HK-2 (cell line): ENCODE measurements around the gene ABLIM2.
A peak's percentile ranks its signal among the peaks of the same experiment; 100 is the strongest.

Experiments
- DNase-seq: peaks from one replicate; pipeline ENCODE4 v3.0.0-alpha.2; 2018; ENCODE audit not compliant: unreplicated experiment

ABLIM2 gene

DNA sequence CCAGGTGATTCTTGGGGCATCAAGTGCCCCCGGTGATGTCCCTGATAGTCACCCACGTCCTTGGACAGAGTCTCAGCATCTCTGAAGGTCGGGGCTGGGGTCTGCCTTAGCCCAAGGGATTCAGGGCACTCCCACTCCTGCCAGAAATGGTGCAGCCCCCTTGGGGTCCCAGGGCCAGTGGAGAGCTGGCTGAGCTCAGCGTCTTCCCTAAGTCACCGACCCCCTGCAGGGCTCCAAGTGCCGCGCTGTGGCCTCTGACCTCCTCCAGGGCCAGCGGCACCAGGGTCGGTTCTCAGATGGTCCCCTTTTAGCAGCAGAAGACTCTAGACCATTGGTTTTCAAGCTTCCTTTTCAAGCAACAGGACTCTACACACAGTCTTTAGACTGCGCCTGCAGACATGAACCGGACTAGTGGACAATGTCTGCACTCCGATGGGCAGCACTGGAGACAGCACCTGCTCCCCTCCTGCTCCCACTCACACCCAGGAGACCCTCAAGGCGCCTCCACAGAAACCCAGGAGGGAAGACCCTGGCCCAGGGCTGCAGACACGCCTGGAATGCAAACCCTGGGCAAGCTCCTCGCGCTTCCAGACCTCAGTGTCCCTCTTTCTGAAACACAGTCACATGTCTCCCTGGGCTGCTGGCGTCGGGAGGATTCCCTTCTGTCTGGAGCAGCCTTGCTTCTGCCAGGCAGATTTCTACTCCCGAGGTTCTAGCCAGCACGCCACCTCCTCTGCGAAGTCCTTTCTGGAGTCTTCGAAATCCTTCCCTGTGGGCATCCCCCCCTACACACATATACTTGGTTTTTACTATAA lies 53.9 kb downstream of the ABLIM2 start:
- DNase-seq, result no peak

DNA sequence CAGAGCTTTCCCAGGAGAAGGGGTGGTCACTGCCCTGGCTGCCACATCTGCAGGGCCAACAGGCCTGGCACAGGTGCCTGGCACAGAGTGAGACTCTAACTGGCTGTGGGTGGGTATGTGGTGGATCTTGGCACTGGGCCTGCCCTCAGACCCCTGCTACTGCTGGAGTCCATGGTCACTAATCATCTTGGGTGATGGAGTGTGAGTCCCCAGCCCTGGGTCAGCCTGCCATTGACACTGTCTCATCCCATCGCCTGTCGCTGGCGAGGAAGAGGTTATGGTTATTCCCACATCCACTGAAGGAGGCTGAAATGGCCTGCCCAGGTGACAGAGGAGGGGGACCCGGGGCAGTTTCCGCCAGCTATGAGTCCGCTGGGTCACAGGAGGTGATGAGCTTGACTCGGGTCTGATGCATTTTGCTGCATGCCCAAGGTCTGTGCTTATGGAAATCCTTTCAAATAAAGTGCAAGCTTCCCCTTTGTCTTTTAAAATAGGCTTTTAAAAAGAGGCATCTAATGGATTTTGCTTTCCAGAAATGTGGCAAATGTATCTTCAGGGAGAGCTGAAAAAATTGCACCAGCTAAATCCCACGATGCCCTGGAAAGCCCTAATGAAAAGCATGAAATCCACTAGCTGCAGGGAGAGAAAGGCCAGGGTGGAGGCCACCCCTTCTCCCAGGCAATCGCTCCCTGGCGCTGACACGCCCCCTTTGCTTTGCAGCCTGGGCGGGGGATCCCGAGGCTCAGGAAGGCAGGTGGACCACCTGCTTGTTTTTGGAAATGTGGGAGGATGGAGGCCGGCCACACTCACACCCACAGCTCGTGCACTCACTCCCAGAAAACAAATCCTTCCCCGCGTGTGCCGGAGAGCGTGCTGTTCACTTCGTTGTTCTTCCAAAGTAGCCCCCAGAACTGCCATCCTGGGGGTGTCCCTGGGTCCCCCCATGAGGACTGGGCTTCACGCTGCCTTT lies 54.9 kb downstream of the ABLIM2 start:
- no peak for DNase-seq

DNA sequence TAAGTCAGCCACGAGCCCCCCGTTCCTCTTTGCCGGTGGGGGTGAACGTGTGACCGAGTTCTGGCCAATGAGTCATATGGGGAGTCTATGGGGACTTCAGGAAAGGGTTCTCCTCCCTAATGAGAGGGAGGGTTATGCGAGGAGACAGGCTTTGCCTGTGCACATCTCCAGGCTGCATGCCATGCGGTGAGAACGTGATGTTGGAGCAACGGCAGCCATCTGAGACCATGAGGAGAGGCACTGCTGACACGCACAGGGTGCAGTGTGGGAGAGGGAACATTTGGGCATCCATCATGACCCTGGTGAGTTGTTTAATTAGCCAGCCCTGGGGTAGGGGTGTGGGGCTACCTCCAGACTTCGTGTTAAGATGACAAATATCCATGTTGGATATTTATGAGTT lies 55.8 kb downstream of the ABLIM2 start:
- DNase-seq, result no peak

DNA sequence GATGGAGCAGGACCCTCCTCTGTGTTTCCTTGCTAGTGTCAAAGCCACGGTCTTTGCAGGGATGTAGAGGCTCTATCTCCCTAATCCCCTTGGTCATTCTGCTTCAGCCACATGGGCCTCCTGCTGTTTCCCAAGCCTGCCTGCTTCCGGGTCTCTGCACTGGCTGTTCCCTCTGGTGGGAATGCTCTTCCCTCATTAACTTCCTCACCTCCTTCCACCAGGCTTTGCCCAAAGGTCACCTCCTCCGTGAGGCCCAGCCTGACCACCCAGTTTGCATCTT lies 56.6 kb downstream of the ABLIM2 start:
- DNase-seq, result no peak

DNA sequence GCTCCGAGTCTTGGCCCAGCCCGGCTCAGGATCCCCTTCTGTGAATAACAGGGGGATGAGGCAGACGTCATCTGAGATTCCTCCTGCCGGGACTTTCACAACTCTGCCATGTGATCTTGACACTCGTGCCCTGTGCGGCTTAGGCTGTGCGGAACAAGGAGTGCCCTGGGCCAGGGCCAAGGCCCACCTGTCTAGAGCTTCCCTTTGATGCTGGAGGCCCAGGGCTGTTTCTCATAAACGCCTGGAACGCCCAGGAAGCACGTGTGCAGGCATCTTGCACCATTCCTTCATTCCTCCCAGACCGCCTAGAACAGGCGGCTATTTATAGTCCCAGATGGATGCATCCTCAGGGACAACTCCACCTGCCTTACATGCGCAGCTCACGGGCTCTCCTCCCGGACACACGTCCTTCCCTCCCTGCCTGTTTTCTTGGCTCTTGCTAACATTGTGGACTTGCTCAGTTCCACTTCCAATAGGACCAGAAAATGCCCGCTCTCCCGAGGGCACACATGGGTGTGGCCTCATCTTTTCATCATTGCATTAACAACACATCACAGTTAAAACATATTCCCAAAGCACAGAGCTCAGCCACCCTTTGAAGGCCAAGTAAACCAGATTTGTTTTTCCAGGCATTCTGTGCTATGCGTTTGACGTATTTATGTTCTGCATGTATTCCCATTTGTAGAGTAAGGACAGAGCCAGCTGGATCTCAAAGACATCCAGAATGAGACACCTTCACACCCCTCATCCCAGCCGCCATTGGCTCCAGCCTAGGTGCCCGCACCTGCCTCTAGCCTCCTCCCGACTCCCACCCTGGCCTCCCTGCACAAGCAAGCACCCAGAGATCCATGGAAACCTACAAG lies 57.2 kb downstream of the ABLIM2 start:
- DNase-seq, result peak; percentile 36

DNA sequence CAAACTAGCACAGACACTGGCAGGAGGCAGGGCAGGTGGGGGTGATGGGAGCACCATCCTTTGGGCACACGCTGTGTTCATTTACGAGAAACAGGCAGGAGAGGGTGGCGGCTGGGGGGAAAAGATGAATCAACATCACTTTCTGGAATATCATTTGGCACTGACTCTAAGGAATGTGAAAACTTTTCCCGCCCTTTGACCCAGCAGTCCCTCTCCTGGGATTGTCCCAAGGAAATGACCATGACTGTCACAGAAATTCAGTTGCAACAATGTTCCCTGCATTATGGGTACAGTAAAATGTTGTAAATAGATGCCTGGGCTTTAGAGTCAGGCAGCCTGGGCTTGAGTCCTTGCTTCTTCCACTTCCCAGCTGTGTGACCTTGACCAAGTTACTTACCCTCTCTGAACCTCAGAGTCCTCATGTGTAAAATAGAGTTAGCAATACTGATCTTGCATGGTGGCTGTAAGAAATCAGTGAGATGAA lies 58.6 kb downstream of the ABLIM2 start:
- DNase-seq, result no peak

DNA sequence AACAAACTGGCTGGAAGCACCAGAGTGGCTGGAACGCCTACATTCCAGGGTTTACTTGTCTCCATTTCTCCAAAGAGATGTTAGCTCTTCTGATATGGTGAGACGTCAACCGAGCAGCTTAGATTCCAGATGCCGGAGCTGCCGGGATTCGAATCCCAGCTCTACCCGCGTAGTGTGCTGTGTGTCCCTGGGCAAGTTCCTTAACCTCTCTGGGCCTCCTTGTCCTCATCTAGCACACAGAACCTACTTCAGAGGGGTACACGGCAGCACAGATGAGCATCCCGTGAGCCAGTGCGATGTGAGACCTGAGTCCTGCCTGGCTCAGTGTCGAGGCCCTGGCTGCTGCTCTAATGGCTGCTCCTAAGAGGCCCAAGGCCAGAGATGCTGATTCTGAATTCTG lies 60.1 kb downstream of the ABLIM2 start:
- no peak for DNase-seq

DNA sequence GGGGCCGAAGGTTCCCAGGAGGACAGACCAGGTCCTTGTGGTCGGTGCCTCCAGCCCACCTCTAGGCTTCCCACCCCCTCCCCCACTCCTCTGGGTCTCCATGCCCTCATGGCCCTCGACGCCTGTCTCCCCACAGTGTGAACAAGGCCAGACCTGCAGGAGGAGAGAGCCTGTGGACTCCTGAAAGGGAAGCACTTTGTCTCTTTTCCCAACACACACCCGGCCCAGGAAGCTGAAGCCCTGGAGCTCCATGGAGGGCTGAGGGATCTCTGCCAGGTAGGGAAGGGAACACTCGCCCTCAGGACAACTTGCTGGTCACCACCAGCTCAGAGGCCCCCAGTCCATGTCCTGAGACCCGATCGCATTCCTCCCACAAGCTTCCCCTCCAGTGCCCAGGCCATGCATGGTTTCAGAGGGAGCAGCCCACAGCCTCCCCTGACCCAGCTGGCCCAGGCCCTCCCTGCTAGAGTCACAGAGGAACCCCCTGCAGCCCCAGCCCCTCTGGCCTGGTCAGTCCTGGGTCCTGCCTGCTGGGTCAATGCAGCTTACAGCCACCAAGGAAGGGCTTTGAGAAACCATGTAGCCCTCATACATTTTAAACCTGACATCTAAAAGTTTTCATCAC lies 60.8 kb downstream of the ABLIM2 start:
- DNase-seq, result no peak

DNA sequence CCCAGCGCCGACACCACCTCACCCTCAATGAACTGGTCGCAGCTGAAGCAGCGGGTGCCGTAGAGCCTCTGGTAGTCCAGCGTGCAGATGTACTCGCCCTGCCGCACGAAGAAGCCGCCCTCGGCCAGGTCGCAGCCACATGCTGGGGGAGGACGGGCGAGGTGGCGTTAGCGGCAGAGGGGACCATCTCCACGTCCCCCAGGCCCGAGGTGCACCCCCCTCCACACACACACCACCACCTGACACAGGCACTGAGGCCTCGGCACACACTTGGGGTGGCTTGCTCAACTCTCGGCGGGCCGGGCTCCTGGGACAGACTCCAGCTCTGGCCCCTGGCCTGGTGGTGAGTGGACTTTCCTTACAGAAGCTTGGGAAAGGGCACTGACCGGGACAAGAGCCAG lies 61.5 kb downstream of the ABLIM2 start:
- DNase-seq, result no peak

DNA sequence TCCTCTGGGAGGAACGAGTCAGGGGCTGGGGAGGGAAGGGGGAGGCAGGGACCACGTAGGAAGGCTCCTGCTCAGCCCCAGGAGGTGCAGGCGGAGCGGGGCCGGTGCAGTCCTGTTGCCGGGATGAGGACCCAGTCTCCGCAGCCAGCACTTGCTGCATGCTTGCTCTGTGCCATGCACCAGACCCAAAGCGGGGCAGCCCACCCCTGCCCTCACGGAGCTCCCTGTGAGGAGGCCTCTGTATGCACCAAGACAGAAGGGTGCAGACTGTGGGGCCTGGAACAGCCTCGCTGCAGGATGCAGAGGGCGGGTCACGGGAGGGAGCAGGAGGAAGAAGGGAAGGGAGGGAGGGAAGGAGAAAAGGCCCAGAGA lies 61.9 kb downstream of the ABLIM2 start:
- DNase-seq, result no peak

DNA sequence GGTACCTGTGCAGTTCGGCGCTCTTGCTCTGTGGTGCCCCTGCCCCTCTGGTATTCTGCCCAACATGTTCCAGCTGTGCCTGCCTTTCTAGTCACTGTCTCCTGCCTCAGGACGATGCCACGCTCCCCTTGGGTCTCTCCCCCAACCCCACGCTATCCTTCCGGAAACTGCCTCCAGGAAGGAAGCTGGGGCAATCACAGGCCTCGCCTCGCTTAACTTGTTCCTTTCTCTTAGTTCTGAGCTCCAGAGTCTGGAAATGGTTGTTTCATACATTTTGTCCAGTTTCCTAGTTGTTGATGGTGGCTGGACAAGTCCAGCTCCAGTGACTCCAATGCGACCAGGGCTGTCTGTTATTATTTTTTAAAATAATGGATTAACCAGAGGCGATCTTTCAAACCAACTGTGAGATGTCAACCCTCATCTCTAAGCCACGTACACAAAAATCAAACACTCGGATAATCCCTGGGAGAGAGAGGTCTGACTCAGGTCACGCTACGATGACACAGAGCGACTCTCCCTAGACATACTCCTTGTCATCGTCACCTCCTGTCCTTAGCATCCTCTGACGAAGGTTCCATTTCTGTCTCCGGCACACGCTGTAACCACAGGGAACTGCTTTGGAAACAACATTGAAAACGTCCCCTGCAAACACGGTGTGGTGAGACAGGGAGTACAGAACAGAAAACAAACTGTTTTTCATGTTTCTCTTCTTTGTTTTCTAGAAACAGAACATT lies 62.5 kb downstream of the ABLIM2 start:
- DNase-seq, result no peak

DNA sequence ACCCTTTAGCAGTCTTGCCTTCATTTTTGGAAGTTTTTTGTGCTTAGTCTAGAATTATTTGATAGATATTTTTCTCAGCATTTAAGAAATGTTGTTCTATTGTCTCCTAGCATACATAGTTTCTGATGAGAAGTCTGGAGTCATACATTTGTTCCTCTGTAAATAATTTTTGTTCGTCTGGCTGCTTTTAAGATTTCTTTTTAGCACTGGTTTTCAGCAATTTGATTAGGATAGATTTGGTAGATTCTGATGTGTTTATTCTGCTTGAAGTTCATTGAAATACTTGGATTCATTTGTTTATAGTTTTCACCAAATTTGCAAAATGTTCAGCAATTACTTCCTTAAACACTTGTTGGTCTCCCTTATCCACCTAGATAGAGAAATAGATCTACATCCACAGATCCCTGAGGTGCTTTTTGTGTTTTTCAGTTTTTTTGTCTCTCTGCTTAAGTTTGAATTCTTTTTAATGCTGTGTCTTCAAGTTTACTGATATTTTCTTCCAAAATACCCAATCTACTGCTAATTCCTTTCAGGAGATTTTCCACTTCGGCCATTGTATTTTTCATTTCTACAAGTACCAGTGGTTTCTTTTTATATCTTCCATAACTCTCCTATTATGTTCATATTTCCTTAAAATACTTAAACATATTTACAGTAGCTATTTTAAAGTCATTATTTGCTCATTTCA lies 64.9 kb downstream of the ABLIM2 start:
- DNase-seq, result no peak

DNA sequence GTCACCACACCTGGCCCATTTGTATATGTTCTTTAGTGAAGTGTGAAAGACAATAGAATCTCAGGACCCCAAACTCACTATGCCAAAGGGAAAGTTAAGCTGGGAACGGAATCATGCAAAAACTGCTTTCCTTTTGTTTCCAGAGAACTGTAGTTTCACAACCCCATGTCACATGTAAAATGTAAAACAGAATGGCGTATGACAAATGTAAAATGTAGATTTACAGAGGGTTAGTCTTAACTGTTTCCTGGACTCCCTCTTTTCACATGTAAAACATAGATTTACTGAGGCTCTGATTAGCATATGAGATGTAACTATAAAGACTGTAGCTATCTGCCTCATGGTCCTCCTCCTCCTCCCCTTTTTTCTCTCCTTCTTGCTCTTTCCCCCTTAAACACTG lies 66.3 kb downstream of the ABLIM2 start:
- DNase-seq, result no peak

DNA sequence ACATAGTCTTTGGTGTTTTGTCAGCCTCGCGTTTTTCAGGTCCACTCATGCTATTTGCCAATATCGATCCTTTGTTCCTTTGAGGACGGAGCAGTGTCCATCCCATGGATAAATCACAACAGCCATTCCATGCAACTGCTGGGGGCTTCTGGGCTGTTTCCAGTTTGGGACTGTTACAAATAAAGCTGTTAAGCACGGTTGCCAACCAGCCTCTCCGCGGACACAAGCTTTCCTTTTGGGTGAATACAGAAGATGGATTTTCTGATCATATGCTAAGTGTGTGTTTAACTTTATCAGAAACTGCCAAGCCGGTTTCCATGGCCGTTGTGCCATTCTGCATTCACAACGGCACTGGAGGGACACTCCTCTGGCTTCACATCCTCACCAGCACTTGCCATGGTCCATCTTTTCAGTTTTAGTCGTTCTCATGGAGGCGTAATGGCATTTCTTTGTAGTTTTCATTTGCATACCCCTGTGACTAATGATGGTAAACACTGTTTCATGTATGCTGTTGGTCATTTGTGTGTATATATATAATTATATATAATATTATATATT lies 67.8 kb downstream of the ABLIM2 start:
- DNase-seq, result no peak

DNA sequence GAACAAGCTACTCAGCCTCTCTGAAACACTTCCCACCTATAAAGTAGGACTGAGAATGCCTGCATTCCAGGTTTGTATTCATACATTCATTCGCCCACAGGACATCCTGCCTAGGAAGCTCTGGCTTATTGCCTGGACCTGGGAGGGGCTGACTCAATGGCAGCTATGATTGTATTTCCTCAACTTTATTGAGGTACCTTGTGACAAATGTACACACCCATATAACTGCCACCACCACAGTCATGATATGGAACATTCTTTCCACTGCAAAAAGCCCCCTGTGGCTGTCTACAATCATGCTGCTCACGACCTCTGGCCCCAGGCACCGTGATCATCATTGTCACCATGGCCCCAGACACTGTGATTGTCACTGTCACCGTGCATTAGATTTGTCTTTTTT lies 68.3 kb downstream of the ABLIM2 start:
- no peak for DNase-seq

DNA sequence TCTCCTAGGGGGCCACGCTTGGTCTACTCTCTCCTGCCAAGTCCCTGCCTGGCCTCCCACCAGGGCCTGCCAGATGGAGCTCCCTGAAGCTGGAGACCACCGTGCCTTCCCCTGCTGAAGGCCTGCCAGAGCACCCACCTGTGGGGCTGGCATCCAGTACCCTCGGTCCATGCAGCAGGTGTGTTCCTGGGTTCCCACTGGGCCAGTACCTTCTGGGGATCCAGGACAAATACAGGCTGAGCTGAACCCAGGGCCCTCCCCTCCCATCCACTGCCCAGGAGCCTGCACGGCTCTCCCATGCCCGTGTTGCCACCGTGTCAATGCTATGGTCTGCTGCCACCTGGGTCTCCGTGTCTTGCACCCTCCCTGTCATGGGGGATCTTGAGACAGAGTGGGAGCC lies 68.8 kb downstream of the ABLIM2 start:
- DNase-seq, result no peak

DNA sequence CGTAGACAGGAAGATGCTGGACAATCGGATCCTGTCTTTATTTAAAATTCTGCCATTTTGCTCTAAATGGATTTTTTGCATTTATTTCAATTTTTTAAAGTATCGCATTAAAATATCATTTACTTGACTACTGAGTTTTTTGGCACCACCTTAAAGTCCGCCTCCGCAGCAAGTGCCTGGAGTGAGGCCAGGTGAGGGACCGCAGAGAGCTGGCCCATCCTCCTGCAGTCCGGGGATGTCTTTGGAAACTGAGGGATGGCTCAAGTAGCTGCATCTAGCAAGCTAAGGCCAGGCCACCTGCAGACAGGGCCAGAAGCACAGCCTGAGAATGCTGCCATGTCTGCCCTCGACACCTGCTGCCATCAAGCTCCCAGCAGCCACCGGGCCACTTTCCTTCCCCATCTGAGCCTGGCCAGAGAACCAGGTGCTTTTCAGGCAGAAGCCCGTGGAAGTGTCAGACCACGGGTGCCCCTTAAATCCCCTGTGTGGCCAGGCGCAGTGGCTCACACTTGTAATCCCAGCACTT lies 69.6 kb downstream of the ABLIM2 start:
- no peak for DNase-seq

DNA sequence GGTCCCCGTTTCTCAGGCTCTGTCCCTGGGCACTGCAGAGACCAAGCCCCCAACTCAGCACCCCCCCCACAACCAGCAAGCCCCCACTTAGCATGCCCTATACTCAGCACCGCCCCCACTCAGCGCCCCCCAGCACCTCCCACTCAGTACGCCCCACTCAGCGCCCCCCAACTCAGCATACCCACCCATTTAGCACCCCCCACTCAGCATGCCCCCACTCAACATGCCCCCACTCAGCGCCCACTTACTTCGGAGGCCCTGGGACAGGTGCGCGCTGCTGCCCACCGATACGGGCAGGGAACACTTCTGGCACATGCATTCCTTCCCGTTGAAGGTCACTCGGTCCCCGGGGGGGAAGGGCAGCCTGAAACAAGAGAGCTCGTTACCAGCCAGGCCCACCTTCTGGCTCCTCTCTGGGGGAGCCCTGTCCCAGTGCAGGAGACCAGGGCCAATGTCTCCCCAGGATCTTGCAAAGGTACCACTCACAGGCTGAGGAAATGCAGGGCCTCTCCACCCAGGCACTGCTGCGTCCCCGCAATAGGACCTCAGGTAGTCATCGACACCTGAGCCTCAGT lies 70.6 kb downstream of the ABLIM2 start:
- DNase-seq, result no peak

DNA sequence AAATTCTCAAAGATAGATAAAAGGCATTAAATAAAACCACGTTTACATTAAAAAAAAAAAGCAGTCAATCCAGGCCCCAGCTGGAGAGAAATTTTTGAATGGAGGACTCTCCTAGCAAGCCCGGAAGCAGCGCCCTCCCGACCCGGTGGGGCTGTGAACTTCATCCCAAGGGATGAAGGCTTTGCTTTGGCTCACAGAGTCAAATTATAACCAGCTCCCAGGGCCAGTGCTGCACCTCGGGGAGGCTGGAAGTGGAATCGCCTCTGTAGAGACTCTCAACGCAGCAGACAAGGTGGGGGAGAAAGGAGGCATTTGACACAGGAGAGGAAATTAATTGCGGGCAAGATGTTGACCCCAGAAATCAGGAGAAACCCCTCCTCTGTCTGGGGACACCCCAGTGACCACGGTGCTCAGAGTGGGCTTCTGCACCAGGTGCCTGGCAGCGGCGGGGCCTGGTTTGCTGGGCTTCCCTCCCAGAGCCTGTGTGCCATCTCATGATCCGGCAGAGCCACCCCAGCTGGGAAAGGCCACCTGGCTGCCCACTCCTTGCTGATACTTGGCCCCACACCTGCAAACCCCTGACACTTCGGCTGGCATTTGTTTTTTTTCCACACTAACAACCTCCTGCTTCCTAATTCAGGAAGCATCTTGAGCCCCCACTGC lies 71.7 kb downstream of the ABLIM2 start:
- DNase-seq, result no peak
